H1 (cell line): ENCODE measurements around the gene RNF157. TPM values are rescaled to one million over a fixed set of nuclear protein-coding genes. Genes with fewer than 3 reads are reported as not detected.

Source experiments
- CTCF ChIA-PET: fragments of 300-600 bp; sonication (Branson Sonifier 250); formaldehyde crosslinking; loops from one replicate; lab custom pipeline; 2021; ENCODE audit not compliant: partially characterized antibody; lab: Charles Lee
- POLR2A ChIA-PET: fragments of 300-600 bp; sonication (Branson Sonifier 250); formaldehyde crosslinking; loops from one replicate; lab custom pipeline; 2021; ENCODE audit warnings: inconsistent platforms; ENCODE audit not compliant: partially characterized antibody; lab: Charles Lee
- DNase-seq, 2 experiments: peaks; one replicate each; pipeline versions ENCODE4 v3.0.0 to v3.0.0-alpha.2; 2010 to 2022; ENCODE audit warnings: low spot score in 2 of 2, low read depth in 1 of 2, mixed read lengths in 1 of 2
- FAIRE-seq: peaks from 2 replicates; lab custom pipeline; 2011; peaks lifted over from hg19 to GRCh38; lab: Jason Lieb, UNC
- H2AFZ ChIP-seq: 2 replicates; pipeline ENCODE4 v1.8.1; 2012; ENCODE audit warnings: low read length, inconsistent platforms
- H2AK5ac ChIP-seq: 2 replicates; pipeline ENCODE4 v1.6.1; 2013; ENCODE audit warnings: low read depth, low read length
- H2BK120ac ChIP-seq: replicated peaks from 2 replicates; pipeline ENCODE3; 2013; ENCODE audit warnings: low read depth, low read length, inconsistent platforms
- H2BK12ac ChIP-seq: 2 replicates; pipeline ENCODE4 v1.6.1; 2013; ENCODE audit warnings: low read depth, low read length
- H2BK15ac ChIP-seq: 2 replicates; pipeline ENCODE4 v1.6.1; 2013; ENCODE audit warnings: low read length
- H2BK20ac ChIP-seq: 2 replicates; pipeline ENCODE4 v1.6.1; 2013; ENCODE audit warnings: low read length
- H2BK5ac ChIP-seq: 2 replicates; pipeline ENCODE4 v1.6.1; 2013; ENCODE audit warnings: low read depth, low read length
- H3K14ac ChIP-seq: 2 replicates; pipeline ENCODE4 v1.6.1; 2013; ENCODE audit warnings: inconsistent platforms; ENCODE audit not compliant: insufficient read length
- H3K18ac ChIP-seq: 2 replicates; pipeline ENCODE4 v1.6.1; 2013; ENCODE audit warnings: low read length; ENCODE audit errors: extremely low read depth
- H3K23ac ChIP-seq: 2 replicates; pipeline ENCODE4 v1.6.1; 2013; ENCODE audit warnings: inconsistent platforms; ENCODE audit not compliant: insufficient read length
- H3K23me2 ChIP-seq: 2 replicates; pipeline ENCODE4 v1.6.1; 2013; ENCODE audit warnings: low read depth, low read length
- H3K27ac ChIP-seq: 2 replicates; pipeline ENCODE4 v1.6.1; 2011; ENCODE audit warnings: low read depth, low read length, inconsistent platforms
- H3K27me3 ChIP-seq, 4 experiments: replicated peaks in 1 of 4; 1 replicate in 1 of 4; 2 replicates in 3 of 4; pipeline versions ENCODE4 v1.6.1 to v1.8.1; 2011 to 2013; ENCODE audit warnings: low read length in 3 of 4, mild to moderate bottlenecking in 3 of 4, inconsistent platforms in 2 of 4, mixed read lengths in 2 of 4, moderate library complexity in 1 of 4; ENCODE audit not compliant: control insufficient read depth in 3 of 4, insufficient read depth in 3 of 4; ENCODE audit errors: extremely low read depth in 1 of 4
- H3K36me3 ChIP-seq, 4 experiments: 2 replicates each; pipeline versions ENCODE4 v1.6.1 to v1.8.1; 2011 to 2013; ENCODE audit warnings: mild to moderate bottlenecking in 4 of 4, low read length in 3 of 4, moderate library complexity in 2 of 4, control low read depth in 1 of 4, inconsistent platforms in 1 of 4; ENCODE audit not compliant: insufficient read depth in 4 of 4, control insufficient read depth in 2 of 4
- H3K4ac ChIP-seq: replicated peaks from 2 replicates; pipeline ENCODE3; 2013; ENCODE audit warnings: low read length, low read depth, mixed read lengths, inconsistent platforms; ENCODE audit not compliant: insufficient read length
- H3K4me1 ChIP-seq, 4 experiments: replicated peaks in 1 of 4; 1 replicate in 1 of 4; 2 replicates in 3 of 4; pipeline versions ENCODE4 v1.6.1 to v1.8.1; 2011 to 2013; ENCODE audit warnings: low read length in 3 of 4, inconsistent platforms in 2 of 4, mixed read lengths in 1 of 4; ENCODE audit not compliant: insufficient read depth in 4 of 4, control insufficient read depth in 3 of 4
- H3K4me2 ChIP-seq, 2 experiments: 2 replicates each; pipeline versions ENCODE4 v1.6.1 to v1.8.1; 2011 to 2013; ENCODE audit warnings: low read depth in 2 of 2, low read length in 2 of 2, control low read depth in 1 of 2, inconsistent platforms in 1 of 2, mild to moderate bottlenecking in 1 of 2; ENCODE audit not compliant: insufficient read depth in 1 of 2
- H3K4me3 ChIP-seq, 4 experiments: fragments of 200-600, 300-600 bp in 1 of 4; sonication (generic), shearing (Covaris generic), sonication (Bioruptor Twin) in 1 of 4; 2 replicates each; pipeline versions ENCODE4 v1.5.1 to v1.8.1; 2011 to 2016; ENCODE audit warnings: low read length in 4 of 4, low read depth in 3 of 4, control low read depth in 2 of 4, inconsistent platforms in 2 of 4, mild to moderate bottlenecking in 2 of 4, mixed read lengths in 1 of 4, moderate library complexity in 1 of 4; ENCODE audit not compliant: insufficient read depth in 2 of 4; ENCODE audit errors: extremely low read depth in 1 of 4
- H3K56ac ChIP-seq: replicated peaks from 2 replicates; pipeline ENCODE3; 2013; ENCODE audit warnings: low read depth, mild to moderate bottlenecking, mixed read lengths, low read length, inconsistent platforms; ENCODE audit not compliant: insufficient read length
- H3K79me1 ChIP-seq: 2 replicates; pipeline ENCODE4 v1.6.1; 2013; ENCODE audit warnings: low read depth, low read length, control low read depth
- H3K79me2 ChIP-seq, 2 experiments: 2 replicates each; pipeline versions ENCODE4 v1.6.1 to v1.8.1; 2012 to 2013; ENCODE audit warnings: low read length in 2 of 2, mild to moderate bottlenecking in 2 of 2, inconsistent platforms in 1 of 2; ENCODE audit not compliant: insufficient read depth in 2 of 2, control insufficient read depth in 1 of 2
- H3K9ac ChIP-seq, 4 experiments: replicated peaks in 1 of 4; 1 replicate in 1 of 4; 2 replicates in 3 of 4; pipeline versions ENCODE4 v1.6.1 to v1.8.1; 2011 to 2013; ENCODE audit warnings: low read depth in 3 of 4, low read length in 3 of 4, control low read depth in 2 of 4, mild to moderate bottlenecking in 2 of 4, moderate library complexity in 2 of 4, inconsistent platforms in 1 of 4; ENCODE audit errors: extremely low read depth in 1 of 4
- H3K9me3 ChIP-seq, 2 experiments: 2 replicates each; pipeline versions ENCODE4 v1.6.1 to v1.8.1; 2012 to 2013; ENCODE audit warnings: mild to moderate bottlenecking in 2 of 2, moderate library complexity in 2 of 2, control low read depth in 1 of 2, inconsistent platforms in 1 of 2, low read depth in 1 of 2, low read length in 1 of 2, mixed read lengths in 1 of 2; ENCODE audit not compliant: insufficient read depth in 2 of 2
- H4K20me1 ChIP-seq, 2 experiments: replicated peaks in 1 of 2; 2 replicates each; pipeline versions ENCODE3 to v1.8.1; 2011 to 2013; ENCODE audit warnings: inconsistent platforms in 2 of 2, low read length in 2 of 2, mild to moderate bottlenecking in 1 of 2; ENCODE audit not compliant: insufficient read depth in 2 of 2, control insufficient read depth in 1 of 2
- H4K5ac ChIP-seq: 2 replicates; pipeline ENCODE4 v1.6.1; 2013; ENCODE audit warnings: low read length, low read depth, mixed read lengths, inconsistent platforms; ENCODE audit not compliant: insufficient read length
- H4K8ac ChIP-seq: 2 replicates; pipeline ENCODE4 v1.8.0; 2013; ENCODE audit warnings: mild to moderate bottlenecking, moderate library complexity, low read length, inconsistent platforms; ENCODE audit not compliant: insufficient read depth; ENCODE audit errors: extremely low read depth
- H4K91ac ChIP-seq: replicated peaks from 2 replicates; pipeline ENCODE3; 2013; ENCODE audit warnings: low read length, mixed read lengths, inconsistent platforms; ENCODE audit not compliant: insufficient read length
- MAFK ChIP-seq: IDR thresholded peaks from 2 replicates; pipeline ENCODE4 v1.6.1; 2012; ENCODE audit warnings: low read depth, mild to moderate bottlenecking, improper control_type of control experiment, low read length
- NANOG ChIP-seq: IDR thresholded peaks from 2 replicates; pipeline ENCODE4 v1.6.1; 2011; ENCODE audit warnings: low read length, low read depth, mild to moderate bottlenecking, inconsistent platforms; ENCODE audit not compliant: insufficient read depth, poor library complexity, severe bottlenecking
- NRF1 ChIP-seq: IDR thresholded peaks from 2 replicates; pipeline ENCODE4 v1.6.1; 2011; ENCODE audit warnings: mild to moderate bottlenecking, low read depth, low read length, improper control_type of control experiment
- RNF2 ChIP-seq: fragments of 200-900, 300-1000 bp; sonication (generic); IDR thresholded peaks from 2 replicates; pipeline ENCODE4 v1.7.1; 2016; ENCODE audit warnings: borderline replicate concordance, low read depth, mild to moderate bottlenecking, antibody characterized with exemption, low read length; ENCODE audit not compliant: poor library complexity, severe bottlenecking; ENCODE audit errors: missing control alignments
- SAP30 ChIP-seq: fragments of 300-600 bp; sonication (generic); IDR thresholded peaks from 2 replicates; pipeline ENCODE4 v1.7.1; 2012; ENCODE audit warnings: low read length, moderate library complexity, mild to moderate bottlenecking, inconsistent platforms; ENCODE audit not compliant: insufficient read depth, insufficient replicate concordance
- SP2 ChIP-seq: IDR thresholded peaks from 2 replicates; pipeline ENCODE4 v1.6.1; 2012; ENCODE audit warnings: mild to moderate bottlenecking, low read length, inconsistent platforms
- TCF12 ChIP-seq: IDR thresholded peaks from 2 replicates; pipeline ENCODE4 v1.6.1; 2011; ENCODE audit warnings: low read depth, mild to moderate bottlenecking, low read length
- WGBS, 2 experiments: shearing (Covaris generic) in 1 of 2; methylation state at CpG; one replicate each; pipeline versions ENCODE4 v1.1.6 to v1.1.7; 2013 to 2015; ENCODE audit warnings: low lambda C conversion rate in 2 of 2, mixed read lengths in 2 of 2, inconsistent platforms in 1 of 2, low coverage in 1 of 2, missing lambda C conversion rate in 1 of 2; ENCODE audit not compliant: insufficient replicate concordance in 2 of 2, insufficient coverage in 1 of 2, insufficient read length in 1 of 2; ENCODE audit errors: extremely low coverage in 1 of 2, missing lambda C conversion rate in 1 of 2; 5-methylcytosine and 5-hydroxymethylcytosine counted together
- polyA plus RNA-seq, 7 experiments: library from polyadenylated mRNA; depleted of rRNA in 3 of 7; stranded (reverse) in 5 of 7; unstranded in 2 of 7; fragments of >200 nt in 5 of 7; fragments of 200-250 nt in 2 of 7; gene quantifications; 1 replicate in 5 of 7; 2 replicates in 1 of 7; 4 replicates in 1 of 7; pipeline versions ENCODE4 v1.2.1 to v1.2.3, GENCODE V29; 2011 to 2013; ENCODE audit warnings: missing spikeins in 2 of 7, mixed read lengths in 2 of 7
- total RNA-seq: library from RNA; stranded (reverse); fragmentation: NEBNext Ultra II Directional; extraction: Animal tissue kit (Norgen Biotek cat#: 25700); gene quantifications from 2 replicates; pipeline ENCODE4 v1.2.1, GENCODE V29; 2021

The RNF157 gene
- total and polyA plus RNA-seq, 2 of the 8 experiments (the other 6 are each of a cell fraction or from before 2014, with no cell fraction given) = 13.4 to 16.7 TPM

DNA sequence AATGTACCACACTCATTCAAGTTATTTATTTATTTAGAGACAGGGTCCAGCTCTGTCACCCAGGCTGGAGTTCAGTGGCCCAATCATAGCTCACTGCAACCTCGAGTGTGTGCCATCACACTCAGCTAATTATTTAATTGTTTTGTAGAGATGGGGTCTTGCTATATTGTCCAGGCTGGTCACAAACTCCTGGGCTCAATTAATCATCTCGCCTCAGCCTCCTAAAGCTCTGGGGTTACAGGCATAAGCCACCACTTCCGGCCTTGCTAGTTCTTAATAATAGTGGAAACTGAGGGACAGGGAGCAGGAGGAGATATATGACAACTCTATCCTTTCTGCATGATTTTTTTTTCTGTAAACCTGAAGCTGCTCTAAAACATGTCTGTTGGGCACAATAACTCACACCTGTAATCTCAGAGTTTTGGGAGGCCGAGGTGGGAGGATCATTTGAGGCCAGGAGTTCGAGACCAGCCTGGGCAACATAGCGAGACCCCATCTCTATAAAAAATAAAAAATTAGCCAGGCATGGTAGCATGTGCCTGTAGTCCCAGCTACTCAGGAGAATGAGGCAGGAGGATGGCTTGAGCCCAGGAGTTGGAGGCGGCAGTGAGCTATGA is 125.0 kb downstream of the RNF157 start:
- no peak overlapping the region for H3K14ac ChIP-seq
- FAIRE-seq (no peak), DNase-seq (no peak)
- no peak overlapping the region for H2AK5ac ChIP-seq
- no peak overlapping the region for H2BK12ac ChIP-seq
- POLR2A ChIA-PET = interaction anchor here (1.2 kb wide), 1 partner anchor 36 kb away, joined by 3 read pairs; the partner anchor contains the start of gene ZACN
- no peaks in the 10 kb centered on the region for H3K9me3 ChIP-seq
- no peaks in the 10 kb centered on the region for H3K79me2 ChIP-seq
- no peak for TF ChIP-seq NRF1
- TF ChIP-seq MAFK = no peak
- no peak for TF ChIP-seq RNF2
- TF ChIP-seq SP2 = no peak
- no peak for TF ChIP-seq NANOG
- TF ChIP-seq SAP30 = no peak
- TF ChIP-seq TCF12 = no peak
- H2BK120ac ChIP-seq = no peak overlapping the region
- H2BK15ac ChIP-seq = no peak overlapping the region
- H3K18ac ChIP-seq = no peak overlapping the region
- H2BK5ac ChIP-seq = no peak overlapping the region
- H3K23me2 ChIP-seq = peaks cover 2% of the 10 kb centered on the region; the same call in 1 of the 2 replicates
- 92% methylated on average over 7 of the region's 7 CpGs; no CpG with 5 or more reads in 1 of the 2 experiments for WGBS, 2 experiments
- peaks cover 1 to 8% (median 5%) of the 10 kb centered on the region in 4 experiments; a peak in 5 of 7 replicates for H3K4me1 ChIP-seq
- H4K8ac ChIP-seq = no peak overlapping the region
- H2BK20ac ChIP-seq = no peak overlapping the region
- H3K4ac ChIP-seq = no peak overlapping the region
- H2AFZ ChIP-seq = no peak overlapping the region
- H3K27me3 ChIP-seq = no peaks in the 10 kb centered on the region; a peak in 1 of 7 replicates
- H4K5ac ChIP-seq = no peak overlapping the region
- H3K79me1 ChIP-seq = no peaks in the 10 kb centered on the region
- no peak overlapping the region for H3K27ac ChIP-seq
- H3K23ac ChIP-seq = no peak overlapping the region
- CTCF ChIA-PET = interaction anchor here (0.7 to 41.5 kb wide), 12 partner anchors 9 to 164 kb away, joined by 3 to 778 read pairs (median 4); partner anchors contain the start of genes EXOC7 and FOXJ1
- no peaks in the 10 kb centered on the region for H3K36me3 ChIP-seq
- H3K9ac ChIP-seq = no peak overlapping the region
- no peak overlapping the region for H3K4me2 ChIP-seq
- no peak overlapping the region for H4K91ac ChIP-seq
- H3K4me3 ChIP-seq = no peak overlapping the region
- H3K56ac ChIP-seq = no peak overlapping the region
- H4K20me1 ChIP-seq = no peaks in the 10 kb centered on the region
